ENCODE results near the gene ADAM33. TPM values are rescaled to one million over a fixed set of nuclear protein-coding genes. Genes with fewer than 3 reads are reported as not detected.

Gene ADAM33
- total RNA-seq, 1 experiment from 2014 or later = not detected

- in situ Hi-C loops (cut with HindIII; ENCODE audit: low sequenced_read_pairs) = no loop called here
- no peak for DNase-seq (ENCODE audit: low spot score)
Observed at GRCh38 chr20:3692706-3693294, 11.0 kb upstream of the ADAM33 start.

GRCh38 chr20:3691897-3692296, 10.1 kb upstream of the ADAM33 start:
- no peak for DNase-seq (ENCODE audit: low spot score)
- in situ Hi-C loops (cut with HindIII; ENCODE audit: low sequenced_read_pairs) = no loop called here

- no peak for DNase-seq (ENCODE audit: low spot score)
- in situ Hi-C loops (cut with HindIII; ENCODE audit: low sequenced_read_pairs) = no loop called here
Observed at GRCh38 chr20:3691306-3691705, 9.5 kb upstream of the ADAM33 start.

- in situ Hi-C loops (cut with HindIII; ENCODE audit: low sequenced_read_pairs) = no loop called here
- no peak for DNase-seq (ENCODE audit: low spot score)
Observed at GRCh38 chr20:3690413-3690812, 8.6 kb upstream of the ADAM33 start.

DNA sequence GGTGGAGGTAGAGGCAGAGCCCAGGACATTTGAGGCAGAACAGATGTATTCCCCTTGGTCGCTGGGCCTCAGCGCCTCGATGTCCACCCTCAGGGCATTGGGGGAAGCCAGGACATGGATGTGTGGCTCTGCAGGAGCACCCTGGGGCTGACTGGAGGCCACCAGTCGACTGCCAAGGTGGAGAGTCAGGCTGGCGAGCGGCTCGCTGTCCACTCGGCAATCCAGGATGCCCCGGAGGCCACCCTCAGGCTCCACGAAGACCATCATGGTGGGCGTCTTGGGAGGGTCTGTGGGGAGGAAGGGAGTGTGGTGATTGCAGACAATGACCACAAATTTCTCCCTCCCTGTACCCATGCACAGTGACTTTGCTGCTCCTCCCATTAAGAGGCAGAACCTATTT, 8.2 kb upstream of the ADAM33 start:
- in situ Hi-C loops (cut with HindIII; ENCODE audit: low sequenced_read_pairs) = no loop called here
- no peak for DNase-seq (ENCODE audit: low spot score)

GRCh38 chr20:3687655-3688054, 5.8 kb upstream of the ADAM33 start:
- DNase-seq (ENCODE audit: low spot score) = peak; percentile 25
- in situ Hi-C loops (cut with HindIII; ENCODE audit: low sequenced_read_pairs) = no loop called here

GRCh38 chr20:3686867-3687321, 5.1 kb upstream of the ADAM33 start:
- in situ Hi-C loops (cut with HindIII; ENCODE audit: low sequenced_read_pairs) = no loop called here
- peak; percentile 21 for DNase-seq (ENCODE audit: low spot score)

GRCh38 chr20:3686421-3686820, 4.6 kb upstream of the ADAM33 start:
- in situ Hi-C loops (cut with HindIII; ENCODE audit: low sequenced_read_pairs) = no loop called here

DNA sequence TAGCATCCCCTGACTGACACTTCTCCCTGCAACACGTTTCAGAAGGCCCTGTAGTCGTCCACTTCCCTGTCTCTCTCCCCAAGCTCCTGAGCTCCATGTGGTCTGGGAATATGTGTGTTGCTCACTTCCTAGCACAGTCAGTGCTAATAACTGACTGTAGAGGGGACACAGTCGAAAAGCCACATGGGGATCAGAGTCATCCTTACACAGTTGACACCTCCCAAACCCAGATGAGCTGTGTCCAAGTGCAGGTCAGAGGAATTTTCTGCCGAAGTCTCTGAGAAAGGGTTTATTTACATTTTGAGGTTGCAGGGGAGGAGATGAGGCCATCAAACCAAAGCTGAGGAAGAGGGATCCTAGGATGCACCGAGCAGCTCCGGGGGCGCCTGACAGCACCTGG, 3.5 kb upstream of the ADAM33 start:
- in situ Hi-C loops (cut with HindIII; ENCODE audit: low sequenced_read_pairs) = no loop called here
- DNase-seq (ENCODE audit: low spot score) = no peak

More at GRCh38 chr20:3686421-3686820, 4.6 kb upstream of the ADAM33 start:
- no peak for DNase-seq (ENCODE audit: low spot score)

DNA sequence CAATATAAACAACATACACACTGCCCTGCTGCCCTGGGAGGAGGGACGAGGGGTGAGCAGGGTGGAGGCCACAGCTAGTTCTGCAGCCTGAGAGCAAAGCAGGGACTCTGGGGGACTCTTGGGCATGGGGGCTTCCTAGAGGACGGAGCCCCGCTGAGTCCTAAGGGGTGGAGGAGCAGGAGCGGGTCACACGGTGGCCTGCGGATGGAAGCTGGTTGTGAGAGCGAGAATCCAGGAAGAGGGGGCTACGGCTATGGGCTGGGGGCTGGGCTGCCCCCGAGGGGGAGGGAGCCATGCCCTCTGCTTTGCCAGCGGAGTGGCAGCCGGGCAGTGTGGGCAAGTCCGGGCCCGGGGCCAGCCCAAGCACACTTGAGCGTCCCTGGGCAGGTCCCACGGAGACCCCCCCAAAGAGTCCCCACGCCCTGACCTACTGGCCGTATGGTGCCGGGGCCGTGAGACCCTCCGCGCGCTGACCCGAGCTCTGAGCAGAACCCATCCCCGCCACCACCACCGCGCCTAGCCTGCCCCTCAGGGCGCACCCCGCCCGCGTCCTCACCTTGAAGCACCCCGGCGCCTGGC, 369 bp downstream of the ADAM33 start:
- no peak for DNase-seq (ENCODE audit: low spot score)
- in situ Hi-C loops (cut with HindIII; ENCODE audit: low sequenced_read_pairs) = no loop called here

DNA sequence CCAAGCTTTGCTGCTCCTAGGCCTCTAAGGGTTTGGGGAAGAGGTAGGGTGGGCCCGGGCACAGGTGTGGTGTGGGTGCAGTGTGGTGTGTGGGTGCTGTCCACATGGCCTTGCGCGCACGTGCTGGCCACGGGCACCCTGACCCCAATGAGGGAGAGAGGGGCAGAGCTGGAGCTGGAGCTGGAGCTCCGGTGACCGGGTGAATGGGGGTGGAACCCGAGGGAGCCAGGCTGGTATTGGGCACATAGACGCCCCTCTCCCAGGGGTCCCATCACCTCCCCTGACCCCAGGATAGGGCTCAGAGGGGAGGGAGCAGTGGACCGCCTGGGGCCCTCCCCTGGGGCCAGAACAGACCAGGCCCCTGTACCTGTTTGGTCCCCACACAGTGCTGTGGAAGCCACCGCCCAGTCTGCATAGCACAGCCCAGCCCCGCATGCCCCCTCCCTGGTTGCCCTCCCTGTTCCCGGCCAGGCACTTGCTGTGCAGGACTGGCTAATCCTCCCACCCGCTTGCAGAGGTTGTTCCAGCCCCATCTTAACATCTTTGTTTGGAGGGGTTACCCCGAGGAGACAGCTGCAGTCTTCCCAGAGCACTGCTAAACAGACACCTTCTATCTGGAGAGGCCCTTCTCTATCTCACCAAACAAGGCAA, 984 bp downstream of the ADAM33 start:
- DNase-seq (ENCODE audit: low spot score) = no peak
- in situ Hi-C loops (cut with HindIII; ENCODE audit: low sequenced_read_pairs) = no loop called here

GRCh38 chr20:3679749-3680700, 1.8 kb downstream of the ADAM33 start:
- in situ Hi-C loops (cut with HindIII; ENCODE audit: low sequenced_read_pairs) = no loop called here
- DNase-seq (ENCODE audit: low spot score) = no peak

- no peak for DNase-seq (ENCODE audit: low spot score)
- in situ Hi-C loops (cut with HindIII; ENCODE audit: low sequenced_read_pairs) = no loop called here
Observed at GRCh38 chr20:3678856-3679720, 2.7 kb downstream of the ADAM33 start.

GRCh38 chr20:3678198-3678597, 3.6 kb downstream of the ADAM33 start:
- no peak for DNase-seq (ENCODE audit: low spot score)
- in situ Hi-C loops (cut with HindIII; ENCODE audit: low sequenced_read_pairs) = no loop called here

- DNase-seq (ENCODE audit: low spot score) = peak; percentile 10
- in situ Hi-C loops (cut with HindIII; ENCODE audit: low sequenced_read_pairs) = no loop called here
Observed at GRCh38 chr20:3677733-3678132, 4.1 kb downstream of the ADAM33 start.

DNA sequence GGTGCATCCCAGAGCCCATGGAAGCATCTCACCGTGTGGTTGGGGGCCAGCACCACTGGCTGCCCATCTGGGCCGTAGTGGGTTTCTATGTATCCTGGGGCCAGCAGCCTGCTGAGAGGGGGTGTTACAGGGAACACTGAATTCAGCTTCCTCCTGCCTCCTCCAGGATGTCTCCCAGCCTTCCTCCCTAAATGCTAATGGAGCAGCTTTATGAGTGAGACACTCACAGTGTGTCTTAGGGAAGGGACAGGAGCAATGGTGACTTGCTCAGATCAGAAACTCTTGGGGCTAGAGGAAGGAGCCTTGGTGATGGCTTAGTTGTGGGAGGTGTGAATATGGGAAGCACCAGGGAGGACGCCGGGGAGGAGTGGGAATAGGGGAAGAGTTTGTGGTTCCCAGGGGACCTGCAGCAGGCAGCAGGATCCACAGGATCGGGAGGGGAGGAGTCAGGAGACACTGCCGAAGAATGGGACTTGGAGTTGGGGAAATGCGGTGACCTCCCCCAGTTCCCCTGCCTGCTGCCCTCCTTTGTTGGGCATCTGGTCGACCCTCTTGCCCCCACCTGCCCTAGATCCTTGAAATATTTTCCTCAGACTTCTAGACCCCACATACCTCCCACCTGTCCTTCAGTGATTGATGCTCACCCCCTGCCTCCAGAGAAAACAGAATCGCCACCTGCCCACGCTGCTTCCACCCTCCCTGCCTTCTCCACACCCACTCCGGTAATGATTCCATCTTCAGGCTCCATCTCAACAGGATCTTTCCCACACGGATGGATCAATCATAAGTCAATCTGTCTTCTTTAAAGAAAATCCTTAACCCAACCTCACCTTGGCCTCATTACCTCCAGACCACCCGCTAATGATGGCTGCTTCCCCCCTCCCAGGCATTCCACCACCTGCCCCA, 6.6 kb downstream of the ADAM33 start:
- no peak for DNase-seq (ENCODE audit: low spot score)
- in situ Hi-C loops (cut with HindIII; ENCODE audit: low sequenced_read_pairs) = no loop called here

DNA sequence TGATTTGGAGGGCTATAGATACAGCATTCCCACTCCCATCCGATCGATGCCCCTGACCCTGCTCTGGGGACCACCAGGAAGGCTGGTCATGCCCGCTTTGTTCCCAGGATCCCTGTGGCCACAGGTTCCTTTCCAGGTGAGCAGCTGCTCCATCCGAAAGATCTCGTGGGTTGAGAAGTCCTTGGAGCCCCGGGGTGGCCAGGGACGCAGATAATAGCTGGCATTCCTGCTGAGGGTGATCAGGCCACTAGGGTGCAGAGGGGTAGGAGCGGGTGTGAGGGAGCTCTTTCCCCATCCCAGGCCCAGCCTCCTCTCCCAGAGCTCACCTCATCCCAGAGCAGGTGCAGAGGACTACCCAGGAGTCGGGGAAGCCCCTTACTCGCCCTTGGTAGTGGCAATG, 7.4 kb downstream of the ADAM33 start:
- in situ Hi-C loops (cut with HindIII; ENCODE audit: low sequenced_read_pairs) = no loop called here
- no peak for DNase-seq (ENCODE audit: low spot score)

Measured in G401 (cell line).